ENCODE data around the gene ADGRL3.
A peak's percentile ranks its signal among the peaks of the same experiment; 100 is the strongest.
"Not testable (repeated sequence)": the region's sequence is repeated elsewhere in the genome, so short reads cannot be mapped to it uniquely, and the experiment has no call there.

ADGRL3 gene

DNA sequence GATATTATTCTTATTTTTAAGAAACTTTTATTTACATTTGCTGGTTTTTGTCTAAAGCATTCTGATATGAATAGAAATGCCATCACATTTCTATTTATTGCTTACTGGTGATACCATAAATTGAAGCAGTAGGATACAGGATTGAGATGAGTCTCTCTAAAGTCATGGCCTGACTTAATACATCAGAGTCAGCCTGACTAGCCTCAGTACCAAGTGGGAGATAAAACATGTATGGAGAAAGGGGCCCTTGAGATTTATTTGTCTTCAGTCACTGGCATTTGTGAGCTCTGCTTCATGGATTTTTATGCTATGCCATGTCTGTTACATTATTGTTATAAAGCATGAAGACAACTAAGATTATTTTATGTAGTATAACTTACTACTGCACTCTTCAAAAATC, 465.5 kb downstream of the ADGRL3 start:
- FAIRE-seq: no peak

GRCh38 chr4:61666244-61666643, 466.1 kb downstream of the ADGRL3 start:
- FAIRE-seq: no peak

GRCh38 chr4:61671599-61671998, 471.5 kb downstream of the ADGRL3 start:
- FAIRE-seq: no peak

DNA sequence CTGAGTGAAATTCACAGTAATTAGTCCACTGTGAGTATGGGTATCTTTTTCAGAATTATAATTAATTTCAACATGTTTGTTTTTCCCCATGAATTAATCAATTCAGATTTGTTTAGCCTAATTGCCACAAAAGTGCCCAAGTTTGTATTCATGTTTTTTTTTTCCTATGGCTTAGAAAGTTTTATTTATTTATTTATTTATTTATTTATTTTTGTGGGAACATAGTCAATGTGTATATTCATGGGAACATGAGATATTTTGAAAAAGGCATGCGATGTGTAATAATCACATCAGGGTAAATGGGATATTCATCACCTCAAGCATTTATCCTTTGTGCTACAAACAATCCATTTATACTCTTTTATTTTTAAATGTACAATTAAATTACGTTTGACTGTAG, 475.3 kb downstream of the ADGRL3 start:
- FAIRE-seq: no peak

DNA sequence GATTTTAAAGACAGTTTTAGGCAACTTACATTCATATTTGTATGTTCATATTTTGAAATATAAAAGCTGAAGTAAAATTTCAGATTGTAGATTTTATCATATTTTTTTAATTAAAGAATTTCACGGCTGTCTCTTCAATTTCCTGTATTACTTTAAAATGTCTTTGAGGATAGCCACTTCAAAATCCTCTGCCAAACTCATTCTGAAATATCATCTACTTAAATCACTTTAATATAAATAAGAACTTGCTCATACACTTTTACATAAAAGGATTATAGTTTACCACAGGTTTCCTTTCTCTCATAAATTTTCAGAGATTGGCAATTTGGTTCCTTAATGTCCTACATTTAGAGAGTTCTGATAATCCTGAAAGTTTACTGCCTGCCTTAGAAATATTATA, 478.2 kb downstream of the ADGRL3 start:
- peak; percentile 31 for FAIRE-seq

DNA sequence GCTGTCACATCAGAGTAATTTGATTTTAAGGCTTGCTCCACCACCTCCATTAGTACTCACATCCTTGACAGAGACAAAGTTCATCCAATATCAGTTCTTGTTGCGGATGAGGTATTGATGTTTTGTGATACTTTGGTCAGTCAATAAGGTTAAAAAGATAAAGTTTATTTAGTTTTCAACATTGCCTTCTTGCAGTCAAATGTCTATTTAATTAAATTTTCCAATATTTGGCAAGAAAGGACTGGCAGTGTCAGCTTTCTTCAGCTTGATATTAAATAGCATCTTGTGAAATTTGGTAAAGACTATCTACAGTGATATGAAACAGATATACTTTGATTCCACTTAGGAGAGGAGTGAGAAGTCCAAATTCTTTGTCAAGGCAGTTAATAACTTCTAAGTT, 493.4 kb downstream of the ADGRL3 start:
- no peak for FAIRE-seq

- FAIRE-seq: no peak
These were observed 514.3 kb downstream of the ADGRL3 start for GRCh38 chr4:61714387-61714911.

DNA sequence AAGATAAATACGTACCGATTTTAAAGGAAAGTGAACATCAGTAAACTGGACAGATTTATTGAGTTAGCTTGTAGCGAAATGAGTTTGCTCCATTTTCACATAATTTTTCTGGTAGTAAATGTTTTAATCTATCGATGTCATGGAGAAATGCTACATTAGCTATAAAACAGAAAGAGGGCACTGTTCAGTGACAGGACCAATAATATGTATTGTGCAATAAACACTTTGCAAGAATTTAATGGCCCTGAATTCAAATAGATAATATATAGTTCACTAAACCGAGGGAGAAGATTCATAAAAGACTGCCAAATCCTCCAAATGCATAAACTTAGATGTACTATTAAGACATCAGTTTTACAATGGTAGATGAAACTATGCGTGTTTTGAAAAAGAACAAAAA, 516.3 kb downstream of the ADGRL3 start:
- no peak for FAIRE-seq

- FAIRE-seq: no peak
These were observed 523.4 kb downstream of the ADGRL3 start for GRCh38 chr4:61723492-61723891.

GRCh38 chr4:61727286-61727685, 527.2 kb downstream of the ADGRL3 start:
- FAIRE-seq: peak; percentile 21

DNA sequence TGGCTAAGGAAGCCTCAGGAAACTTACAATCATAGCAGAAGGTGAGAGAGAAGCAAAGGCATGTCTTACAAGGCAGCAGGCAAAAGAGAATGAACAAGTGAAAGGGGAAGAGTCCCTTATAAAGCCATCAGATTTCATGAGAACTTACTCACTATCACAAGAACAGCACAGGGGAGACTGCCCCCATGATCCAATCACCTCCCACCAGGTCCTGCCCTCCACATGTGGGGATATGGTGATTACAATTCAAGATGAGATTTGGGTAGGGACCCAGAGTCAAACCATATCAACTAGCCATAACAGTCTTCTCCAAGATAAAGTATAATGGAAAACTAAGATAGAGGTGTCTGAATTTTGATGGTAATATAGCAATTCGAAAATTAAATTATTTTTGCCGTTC, 534.3 kb downstream of the ADGRL3 start:
- no peak for FAIRE-seq

- no peak for FAIRE-seq
These were observed 539.8 kb downstream of the ADGRL3 start for GRCh38 chr4:61739887-61740286.

DNA sequence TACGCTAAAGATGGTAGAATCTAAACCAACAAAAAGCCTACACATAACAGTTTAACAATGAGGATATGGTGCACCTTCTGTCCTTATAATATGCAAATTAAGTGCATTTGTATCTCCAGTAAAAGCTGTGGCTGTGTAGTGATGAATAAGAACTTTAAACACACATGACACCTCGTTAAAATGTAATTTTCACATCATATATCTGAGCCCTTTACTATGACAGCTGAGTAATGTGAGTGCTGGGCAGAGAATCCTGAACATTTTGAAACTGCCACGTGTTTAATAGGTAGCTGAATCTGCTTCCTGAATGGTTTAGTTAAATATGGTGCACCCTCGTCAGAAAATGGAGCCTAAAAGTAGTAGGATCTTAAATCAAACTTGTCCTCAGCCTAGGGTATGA, 540.8 kb downstream of the ADGRL3 start:
- FAIRE-seq: no peak

DNA sequence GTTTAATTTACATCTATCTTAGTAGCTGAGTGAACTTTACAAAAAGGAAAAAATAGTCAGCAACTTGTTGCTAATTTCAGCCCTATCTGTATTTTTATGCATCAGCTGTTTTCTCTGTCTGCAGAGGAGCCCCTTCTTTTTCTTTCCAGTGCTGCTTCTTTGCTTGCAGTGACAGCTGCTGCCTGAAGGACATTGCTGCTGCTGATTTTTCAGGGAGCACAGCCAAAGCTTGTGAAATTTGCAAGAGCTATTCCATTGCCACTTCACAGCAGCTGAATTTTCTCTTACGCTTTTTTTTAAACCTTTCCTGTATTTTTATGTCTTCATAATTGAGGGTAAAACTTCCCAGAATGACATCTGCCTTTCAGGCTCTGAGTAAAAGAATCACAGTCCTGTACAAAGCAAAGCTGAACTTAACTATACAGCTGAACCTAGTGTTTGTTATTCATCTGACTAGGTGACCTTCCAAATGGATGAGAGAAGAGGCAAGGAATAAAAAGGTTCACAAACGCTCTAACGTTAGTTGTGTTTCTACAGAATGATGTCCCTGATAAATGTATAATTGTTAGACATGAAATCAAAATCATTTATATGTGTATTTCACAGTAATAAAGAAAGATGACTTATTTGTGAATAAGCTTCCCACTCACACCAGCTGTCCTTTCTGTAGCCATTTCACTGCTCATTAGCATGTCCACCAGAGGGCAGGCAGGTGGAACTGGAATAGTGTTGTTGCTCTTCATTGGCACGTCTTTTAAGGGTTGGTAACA, 541.4 kb downstream of the ADGRL3 start:
- FAIRE-seq: no peak

- FAIRE-seq: no peak
These were observed 550.7 kb downstream of the ADGRL3 start for GRCh38 chr4:61750810-61751209.

GRCh38 chr4:61752617-61753016, 552.5 kb downstream of the ADGRL3 start:
- FAIRE-seq: no peak

DNA sequence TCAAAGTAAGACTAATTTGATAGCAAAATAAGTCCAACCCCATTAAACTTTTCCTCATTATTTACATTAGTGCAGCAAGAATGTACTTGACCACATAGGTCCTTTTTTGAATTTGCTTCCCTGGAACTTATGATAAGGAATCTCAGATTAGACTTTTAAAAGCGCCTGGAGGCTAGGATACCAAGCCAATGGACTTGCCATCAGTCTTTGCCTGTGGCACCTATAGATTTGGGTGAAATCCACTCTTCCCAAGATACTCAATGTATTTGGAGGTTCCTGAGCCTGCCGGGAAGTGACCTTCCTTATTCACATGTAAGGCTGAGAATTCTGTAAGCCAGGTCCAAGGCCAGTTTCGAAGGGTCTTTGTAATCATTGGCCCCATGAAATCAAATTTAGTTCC, 553.6 kb downstream of the ADGRL3 start:
- no peak for FAIRE-seq

GRCh38 chr4:61756937-61757336, 556.8 kb downstream of the ADGRL3 start:
- FAIRE-seq: not testable (repeated sequence)

DNA sequence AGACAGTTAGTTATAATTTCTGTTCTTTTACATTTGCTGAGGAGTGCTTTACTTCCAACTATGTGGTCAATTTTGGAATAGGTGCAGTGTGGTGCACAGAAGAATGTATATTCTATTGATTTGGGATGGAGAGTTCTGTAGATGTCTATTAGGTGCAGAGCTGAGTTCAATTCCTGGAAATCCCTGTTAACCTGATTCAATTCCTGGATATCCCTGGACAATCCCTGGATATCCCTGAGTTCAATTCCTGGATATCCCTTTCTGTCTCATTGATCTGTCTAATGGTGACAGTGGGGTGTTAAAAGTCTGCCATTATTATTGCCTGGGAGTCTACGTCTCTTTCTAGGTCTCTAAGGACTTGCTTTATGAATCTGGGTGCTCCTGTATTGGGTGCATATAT, 557.9 kb downstream of the ADGRL3 start:
- not testable (repeated sequence) for FAIRE-seq

DNA sequence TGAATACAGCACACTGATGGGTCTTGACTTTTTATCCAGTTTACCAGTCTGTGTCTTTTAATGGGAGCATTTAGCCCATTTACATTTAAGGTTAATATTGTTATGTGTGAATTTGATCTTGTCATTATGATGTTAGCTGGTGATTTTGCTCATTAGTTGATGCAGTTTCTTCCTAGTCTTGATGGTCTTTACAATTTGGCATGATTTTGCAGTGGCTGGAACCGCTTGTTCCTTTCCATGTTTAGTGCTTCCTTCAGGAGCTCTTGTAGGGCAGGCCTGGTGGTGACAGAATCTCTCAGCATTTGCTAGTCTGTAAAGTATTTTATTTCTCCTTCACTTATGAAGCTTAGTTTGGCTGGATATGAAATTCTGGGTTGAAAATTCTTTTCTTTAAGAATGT, 558.5 kb downstream of the ADGRL3 start:
- not testable (repeated sequence) for FAIRE-seq

DNA sequence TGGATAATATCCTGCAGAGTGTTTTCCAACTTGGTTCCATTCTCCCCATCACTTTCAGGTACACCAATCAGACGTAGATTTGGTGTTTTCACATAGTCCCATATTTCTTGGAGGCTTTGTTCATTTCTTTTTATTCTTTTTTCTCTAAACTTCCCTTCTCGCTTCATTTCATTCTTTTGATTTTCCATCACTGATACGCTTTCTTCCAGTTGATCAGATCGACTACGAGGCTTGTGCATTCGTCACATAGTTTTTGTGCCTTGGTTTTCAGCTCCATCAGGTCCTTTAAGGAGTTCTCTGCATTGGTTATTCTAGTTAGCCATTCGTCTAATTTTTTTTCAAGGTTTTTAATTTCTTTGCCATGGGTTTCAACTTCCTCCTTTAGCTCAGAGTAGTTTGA, 559.1 kb downstream of the ADGRL3 start:
- FAIRE-seq: not testable (repeated sequence)

- not testable (repeated sequence) for FAIRE-seq
These were observed 559.8 kb downstream of the ADGRL3 start for GRCh38 chr4:61759885-61760284.

DNA sequence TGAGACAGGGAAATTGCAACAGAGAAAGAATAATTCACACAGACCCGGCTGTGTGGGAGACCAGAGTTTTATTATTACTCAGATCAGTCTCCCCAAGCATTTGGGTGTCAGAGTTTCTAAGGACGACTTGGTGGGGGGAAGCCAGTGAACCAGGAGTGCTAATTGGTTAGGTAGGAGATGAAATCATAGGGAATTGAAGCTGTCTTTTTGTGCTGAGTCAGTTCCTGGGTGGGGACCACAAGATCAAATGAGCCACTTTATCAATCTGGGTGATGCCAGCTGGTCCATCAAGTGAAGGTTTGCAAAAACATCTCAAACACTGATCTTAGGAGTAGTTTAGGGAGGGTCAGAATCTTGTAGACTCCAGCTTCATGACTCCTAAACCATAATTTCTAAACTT, 560.7 kb downstream of the ADGRL3 start:
- FAIRE-seq: no peak

DNA sequence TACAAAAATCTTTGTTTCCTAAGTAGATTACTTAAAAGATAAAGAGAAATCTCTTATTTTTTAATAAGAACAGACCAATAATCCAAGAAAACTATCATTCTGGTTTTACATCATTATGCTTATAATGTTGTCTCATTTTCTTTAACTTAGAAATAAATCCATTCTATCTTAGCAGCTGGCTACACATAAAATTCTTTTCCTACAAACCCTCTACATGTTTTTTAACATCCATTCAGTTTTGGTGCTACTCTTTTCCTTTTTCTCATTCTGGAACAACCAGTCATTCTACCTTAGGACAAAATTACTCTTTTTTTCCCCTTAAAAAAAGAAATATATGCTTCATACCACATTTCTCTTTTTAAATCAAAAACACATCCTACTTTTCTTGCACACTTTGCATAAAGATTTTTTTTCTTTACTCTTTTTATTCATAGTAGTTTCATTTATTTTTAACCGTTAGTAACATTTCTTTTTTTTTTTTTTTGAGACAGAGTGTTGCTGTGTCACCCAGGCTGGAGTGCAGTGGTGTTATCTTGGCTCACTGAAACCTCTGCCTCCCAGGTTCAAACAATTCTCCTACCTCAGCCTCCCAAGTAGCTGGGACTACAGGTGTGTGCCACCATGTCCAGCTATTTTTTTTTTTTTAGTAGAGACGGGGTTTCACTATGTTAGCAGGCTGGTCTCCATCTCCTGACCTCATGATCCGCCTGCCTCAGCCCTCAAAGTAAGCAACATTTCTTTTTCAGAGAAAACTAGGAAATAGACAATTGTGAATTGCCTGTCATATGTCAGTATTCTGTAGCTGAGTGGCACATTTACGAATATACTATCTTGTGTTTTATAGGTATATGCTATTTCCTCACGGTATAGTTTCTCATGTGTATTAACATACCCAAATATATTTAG, 562.8 kb downstream of the ADGRL3 start:
- peak; percentile 33 for FAIRE-seq
